ENCODE measurements around the gene KRT78.

Gene KRT78

DNA sequence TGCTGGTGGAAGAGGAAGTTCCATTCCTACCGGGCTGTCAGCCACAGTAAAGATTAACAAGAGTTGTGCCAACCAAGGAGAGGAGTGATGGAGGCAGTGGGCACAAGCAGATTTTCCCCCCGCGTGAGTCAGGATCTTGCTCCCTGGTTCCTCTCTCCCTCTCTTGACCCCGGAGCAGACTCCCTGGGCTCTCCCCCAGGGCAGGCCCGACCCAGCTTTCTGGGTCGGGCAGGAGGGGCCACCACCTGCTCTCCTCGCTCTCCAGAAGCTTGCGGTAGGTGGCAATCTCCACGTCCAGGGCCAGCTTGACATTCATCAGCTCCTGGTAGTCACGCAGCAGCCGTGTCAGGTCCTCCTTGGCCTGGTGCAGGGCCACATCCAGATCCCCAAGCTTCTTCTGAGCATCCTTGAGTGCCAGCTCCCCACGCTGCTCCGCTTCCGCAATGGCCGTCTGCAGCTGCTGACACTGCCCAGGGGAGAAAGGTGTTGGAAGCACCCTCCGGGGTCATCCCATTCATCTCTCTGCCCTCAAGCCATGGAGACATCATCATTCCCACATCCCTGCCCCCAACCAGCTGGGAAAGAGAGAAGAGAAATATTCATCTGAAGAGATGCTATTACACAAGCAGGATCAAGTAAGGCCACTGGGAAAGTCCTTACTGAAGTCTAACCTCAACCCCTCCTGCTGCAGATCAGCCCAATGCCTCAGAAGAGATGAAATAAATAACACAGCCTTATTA is 25.9 kb downstream of the KRT78 start:
- no peak for DNase-seq

DNA sequence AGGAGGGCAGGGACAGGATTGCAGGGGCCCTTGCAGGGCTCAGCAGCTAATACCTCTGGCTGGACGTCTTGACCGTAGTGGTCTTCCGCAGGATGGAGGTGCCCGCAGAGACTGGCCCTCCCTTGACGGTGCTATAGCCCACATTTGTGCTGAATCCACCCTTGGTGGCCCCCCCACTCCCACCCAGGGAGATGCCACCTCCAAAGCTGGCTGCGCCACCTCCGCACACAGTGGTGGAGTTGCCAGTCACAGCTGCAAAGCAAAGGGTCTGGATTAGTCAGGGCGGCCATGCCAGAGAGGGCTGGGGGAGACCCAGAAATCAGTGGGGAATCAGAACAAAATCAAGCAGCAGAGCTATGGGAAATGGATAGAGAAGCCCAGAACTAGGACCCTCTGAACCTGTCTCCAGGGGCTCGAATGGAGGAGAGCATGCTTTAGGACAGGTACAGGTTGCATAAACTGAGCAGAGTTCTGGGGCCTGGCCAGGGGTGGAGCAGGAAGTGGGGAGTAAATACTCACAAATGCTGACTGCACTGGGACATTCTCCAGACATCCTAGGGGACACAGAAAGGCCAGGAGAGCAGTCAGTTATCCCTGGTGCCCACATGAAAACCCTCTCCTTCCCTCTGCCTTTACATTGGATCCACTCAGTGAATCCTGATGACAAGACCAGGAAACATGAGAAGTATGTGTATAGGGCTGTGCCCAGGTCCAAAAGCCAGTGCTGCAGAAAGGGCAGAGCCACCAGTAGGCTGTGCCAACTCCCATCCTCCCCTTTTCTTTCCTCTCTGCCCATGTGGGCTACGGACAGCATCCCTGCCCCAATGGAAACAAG is 26.8 kb downstream of the KRT78 start:
- DNase-seq: no peak

- DNase-seq: no peak
Measured at GRCh38 chr12:52821071-52821730, 27.6 kb downstream of the KRT78 start.

- no peak for DNase-seq
Measured at GRCh38 chr12:52820521-52820920, 28.3 kb downstream of the KRT78 start.

DNA sequence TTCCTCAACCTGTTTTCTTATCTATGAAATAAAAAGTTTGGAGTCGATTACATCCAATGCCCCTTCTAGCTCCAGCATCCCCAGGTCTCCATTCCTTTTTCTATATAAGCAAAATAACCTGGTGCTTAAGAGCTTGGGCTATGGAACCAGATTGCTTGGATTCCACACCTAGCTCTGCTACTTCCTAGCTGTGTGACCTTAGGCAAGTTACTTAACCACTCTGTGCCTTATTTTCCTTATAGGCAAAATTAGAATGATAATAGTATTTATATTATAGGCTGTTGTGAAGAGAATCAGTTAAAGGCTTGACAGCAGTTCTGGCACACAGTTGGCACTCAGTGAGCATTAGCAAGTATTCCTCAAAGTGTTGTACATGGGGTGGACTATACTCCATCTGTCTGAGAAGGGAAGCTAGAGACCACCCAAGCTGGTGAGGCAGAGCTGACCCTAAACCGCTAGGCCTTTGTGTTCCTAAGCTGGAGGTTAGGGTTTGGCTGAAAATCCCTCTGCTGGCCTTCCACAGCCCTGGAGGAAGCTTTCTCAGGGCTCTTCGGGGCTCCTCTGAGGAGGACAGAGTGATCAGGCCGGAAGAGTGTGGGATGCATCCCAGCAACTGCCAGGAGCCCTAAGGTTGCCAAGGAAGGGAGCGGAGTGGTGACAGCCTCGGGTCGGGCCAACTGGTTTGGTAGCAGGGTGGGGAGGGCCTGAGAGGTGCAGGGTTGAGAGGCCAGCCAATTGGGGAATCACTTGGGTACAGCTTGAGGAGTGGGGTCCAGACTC is 28.9 kb downstream of the KRT78 start:
- no peak for DNase-seq

DNA sequence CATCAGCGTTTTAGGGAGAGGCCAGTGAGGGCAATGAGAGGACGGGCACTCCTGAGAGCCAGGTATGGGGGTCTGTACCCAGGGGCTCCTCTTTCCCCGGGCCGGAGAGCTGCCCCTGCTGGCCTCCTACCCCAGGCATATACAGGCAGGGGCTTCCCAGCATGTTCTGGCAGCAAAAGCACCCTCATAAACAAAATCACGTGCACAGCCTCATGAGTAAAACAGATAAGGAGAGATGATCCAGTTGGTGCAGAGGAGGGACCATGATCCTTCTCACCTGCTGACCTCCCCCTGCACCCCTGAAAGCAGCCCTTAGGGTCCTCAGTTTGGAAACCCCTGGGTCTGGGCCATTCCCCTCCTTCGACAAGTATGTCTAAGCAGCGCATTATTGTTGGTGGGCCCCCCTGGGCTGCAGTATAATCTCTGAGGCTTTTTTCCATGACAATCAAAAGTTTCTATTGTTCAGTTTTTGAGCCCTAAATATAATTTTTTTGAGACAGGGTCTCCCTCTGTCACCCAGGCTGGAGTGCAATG is 29.8 kb downstream of the KRT78 start:
- DNase-seq: no peak

GRCh38 chr12:52818388-52818787 is 30.4 kb downstream of the KRT78 start:
- no peak for DNase-seq

DNA sequence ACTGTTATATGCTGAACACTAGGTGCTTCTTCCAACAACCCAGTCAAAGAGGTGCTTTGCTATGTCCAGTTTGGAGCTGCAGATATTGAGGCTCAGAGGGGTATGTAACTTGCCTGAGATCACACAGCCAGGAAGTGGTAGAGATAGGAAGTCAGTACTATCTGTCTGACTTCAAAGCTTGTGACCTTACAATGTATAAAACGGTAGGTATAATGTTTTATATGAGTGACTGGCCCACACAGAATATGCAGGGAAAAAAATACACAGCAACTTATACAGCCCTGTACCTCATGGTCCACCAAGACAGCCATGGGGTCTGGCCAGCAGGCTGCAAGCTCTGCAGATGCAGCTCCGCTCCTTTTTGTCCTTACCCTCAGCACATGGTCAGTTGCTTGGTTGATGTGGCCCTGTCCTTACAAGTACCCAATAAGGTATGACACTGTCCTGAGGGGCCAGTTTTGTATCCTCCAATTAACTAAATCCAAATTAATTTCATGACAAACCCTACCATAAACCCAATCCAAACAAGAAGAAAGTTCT is 31.0 kb downstream of the KRT78 start:
- no peak for DNase-seq

GRCh38 chr12:52817003-52817698 is 31.6 kb downstream of the KRT78 start:
- DNase-seq: no peak

- no peak for DNase-seq
Measured at GRCh38 chr12:52815676-52816588, 32.9 kb downstream of the KRT78 start.

- no peak for DNase-seq
Measured at GRCh38 chr12:52815161-52815560, 33.6 kb downstream of the KRT78 start.

DNA sequence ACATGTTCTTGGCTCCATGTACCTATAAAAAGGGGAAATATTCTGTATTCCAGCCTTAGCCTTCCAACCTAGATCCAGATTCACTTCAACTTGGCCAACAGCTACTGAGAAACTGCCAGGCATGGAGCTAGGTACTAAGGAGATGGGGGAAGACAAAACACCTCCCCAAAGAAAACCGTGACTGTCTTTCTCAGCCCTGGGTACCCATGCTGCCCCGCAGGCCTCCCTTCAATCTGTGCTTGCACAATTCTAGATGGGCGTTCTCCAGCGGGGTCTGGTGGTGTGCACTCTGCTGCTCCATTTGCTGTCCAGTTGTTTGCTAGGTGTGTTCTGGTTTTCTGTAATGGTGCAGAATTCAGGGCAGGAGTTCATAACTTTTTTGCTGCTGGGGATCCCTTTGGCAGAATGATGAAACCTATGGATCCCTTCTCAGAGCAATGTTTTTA is 34.1 kb downstream of the KRT78 start:
- DNase-seq: no peak

- DNase-seq: no peak
Measured at GRCh38 chr12:52813885-52814709, 34.7 kb downstream of the KRT78 start, which contains the start of gene KRT4. KRT4 (minus strand) TSS chr12:52814116; CDS start chr12:52814058, 58 bp downstream.

- no peak for DNase-seq
Measured at GRCh38 chr12:52813203-52813819, 35.5 kb downstream of the KRT78 start.

- DNase-seq: no peak
Measured at GRCh38 chr12:52812749-52813148, 36.0 kb downstream of the KRT78 start.

- no peak for DNase-seq
Measured at GRCh38 chr12:52812073-52812400, 36.8 kb downstream of the KRT78 start.

DNA sequence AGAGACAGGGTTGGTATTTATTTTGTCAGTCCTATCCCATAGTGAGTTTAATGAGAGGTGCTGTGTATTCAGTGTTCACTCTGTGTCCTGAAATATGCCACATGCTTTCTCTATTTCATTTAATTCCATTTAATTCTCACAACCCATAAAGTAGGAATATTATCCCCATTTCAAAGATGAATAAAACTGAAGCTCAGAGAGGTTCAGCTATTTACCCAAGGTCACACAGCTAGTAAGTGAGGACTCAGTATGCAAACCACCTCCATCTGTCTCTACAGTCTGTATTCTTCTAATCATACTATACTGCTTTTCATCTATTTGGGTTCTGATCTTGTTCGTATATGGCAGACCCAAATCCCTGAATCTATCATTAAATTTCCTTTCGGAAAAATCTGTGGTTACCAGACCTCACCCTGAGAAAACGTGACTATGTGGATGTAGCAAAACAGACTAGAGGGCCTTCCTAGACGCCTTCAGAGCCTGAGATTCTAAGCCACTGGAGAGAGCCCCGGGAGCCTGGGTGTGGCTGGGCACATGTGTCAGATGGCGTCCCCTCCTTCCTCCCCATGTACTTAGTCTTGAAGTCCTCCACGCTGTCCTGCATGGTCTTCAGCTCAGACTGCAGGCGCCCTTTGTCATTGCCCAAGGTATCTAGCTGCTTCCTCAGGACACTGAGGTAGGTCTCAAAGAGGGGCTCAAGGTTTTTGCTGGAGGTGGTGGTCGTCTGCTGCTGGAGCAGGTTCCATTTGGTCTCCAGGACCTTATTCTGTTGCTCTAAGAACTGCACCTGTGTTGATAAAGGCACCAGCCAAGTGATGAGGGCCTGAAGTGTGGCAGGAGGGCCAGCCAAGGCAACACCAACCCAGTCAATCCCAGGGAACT is 37.4 kb downstream of the KRT78 start:
- no peak for DNase-seq

GRCh38 chr12:52810554-52810953 is 38.2 kb downstream of the KRT78 start:
- no peak for DNase-seq

Data from inflammatory macrophage treated with lipopolysaccharide for 4 hours (primary cell).